ENCODE measurements around the gene SPDYA. TPM values are rescaled to one million over a fixed set of nuclear protein-coding genes. Genes with fewer than 3 reads are reported as not detected.
A peak's percentile ranks its signal among the peaks of the same experiment; 100 is the strongest.

The SPDYA gene
- total and polyA plus RNA-seq, 12 donors, result 0.07 to 0.46 (median 0.27) TPM

DNA sequence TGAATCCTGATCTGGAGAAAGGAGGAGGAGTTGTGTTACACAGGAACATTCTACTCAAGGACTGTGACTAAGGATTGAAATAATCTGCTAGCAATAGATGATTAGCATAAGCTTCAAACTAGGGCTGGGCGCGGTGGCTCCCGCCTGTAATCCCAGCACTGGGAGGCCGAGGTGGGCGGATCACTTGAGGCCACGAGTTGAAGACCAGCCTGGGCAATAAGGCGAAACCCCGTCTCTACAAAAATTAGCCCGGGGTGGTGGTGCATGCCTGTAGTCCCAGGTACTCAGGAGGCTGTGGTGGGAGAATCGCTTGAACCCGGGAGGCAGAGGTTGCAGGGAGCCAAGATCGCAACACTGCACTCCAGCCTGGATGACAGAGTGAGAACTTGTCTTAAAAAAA lies 58.0 kb downstream of the SPDYA start:
- H3K27me3 ChIP-seq, result no peaks in the 10 kb centered on the region
- H3K27ac ChIP-seq, result no peak overlapping the region
- intact Hi-C loops (cut with DNase I), result no loop called here
- peaks cover 0 to 31% (median 1%) of the 10 kb centered on the region in 9 donors for H3K36me3 ChIP-seq
- ATAC-seq (no peak), DNase-seq (no peak)
- H3K4me1 ChIP-seq, result peaks cover 5 to 41% (median 30%) of the 10 kb centered on the region in 9 donors
- H3K4me3 ChIP-seq, result peak overlapping the region in 8 of 10 donors; percentile 71 to 98 (median 95)
- no peak for TF ChIP-seq CTCF (IDR thresholded peaks at IDR 0.05)
- no peaks in the 10 kb centered on the region for H3K9me3 ChIP-seq
- WGBS, 2 donors, result 77 to 79% methylated on average over 12 of the region's 12 CpGs

DNA sequence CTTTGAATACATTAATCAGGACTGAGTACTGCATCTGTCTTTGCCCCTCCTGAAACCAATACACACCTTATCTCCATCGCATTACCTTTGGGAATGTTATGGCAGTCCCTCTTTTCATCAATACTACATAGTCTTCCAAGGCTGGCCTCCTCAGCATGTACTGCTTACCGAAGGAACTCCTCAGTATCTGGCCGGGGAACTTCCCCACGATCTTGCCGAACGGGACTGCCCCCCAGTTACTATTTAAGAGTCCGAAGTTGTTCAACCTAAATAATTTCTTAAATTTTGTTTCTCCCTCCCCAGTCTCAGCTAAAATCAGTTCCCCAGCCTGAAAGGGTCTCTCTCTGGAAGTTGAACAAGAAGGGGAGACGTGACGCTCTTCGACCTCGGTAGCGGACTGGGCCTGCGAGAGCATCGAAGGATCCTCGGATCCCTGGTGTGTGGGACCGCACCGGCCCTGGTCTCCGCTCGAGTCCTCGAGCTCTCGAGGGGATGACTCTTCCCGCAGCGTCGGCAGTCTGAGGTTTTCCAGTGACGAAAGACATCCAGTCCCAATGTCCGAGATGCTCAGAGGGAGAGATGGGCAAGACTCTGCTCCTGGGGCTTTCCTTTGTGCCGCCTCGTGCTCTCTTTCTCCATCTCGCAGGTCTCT lies 59.0 kb downstream of the SPDYA start:
- DNase-seq (peak in 1 of 2 donors; percentile 7), ATAC-seq (peak in 5 of 8 donors; percentile 14 to 55 (median 38))
- TF ChIP-seq CTCF (IDR thresholded peaks at IDR 0.05), result no peak
- Histone ChIP-seq H3K27me3 (no peaks in the 10 kb centered on the region), H3K36me3 (peaks cover 0 to 21% (median 0%) of the 10 kb centered on the region in 9 donors), H3K27ac (peak overlapping the region in 9 of 10 donors; percentile 62 to 88 (median 80)), H3K9me3 (no peaks in the 10 kb centered on the region), H3K4me3 (peak overlapping the region; percentile 54 to 98 (median 94)), H3K4me1 (peaks cover 5 to 41% (median 30%) of the 10 kb centered on the region in 9 donors)
- intact Hi-C loops (cut with DNase I), result loop anchor here in 2 of 10 donors (1.0 to 2.0 kb wide), 2 partner anchors 25 kb away; partner anchors contain the start of gene WDR43 (in 2 of the 2)
- WGBS, 2 donors, result 0 to 1% methylated on average over 29 of the region's 29 CpGs

GRCh38 chr2:28870146-28870891 lies 59.7 kb downstream of the SPDYA start, which contains the start of gene TRMT61B:
TRMT61B (minus strand) TSS chr2:28870309; CDS start chr2:28870277, 32 bp downstream.
- Histone ChIP-seq H3K27ac (peak within 1 kb of the TSS in 9 of 10 donors; percentile 62 to 88 (median 80)), H3K4me1 (peaks cover 5 to 40% (median 30%) of the 10 kb centered on the region in 9 donors)
- peak in 1 of 9 donors; percentile 9 for TF ChIP-seq CTCF (IDR thresholded peaks at IDR 0.05)

DNA sequence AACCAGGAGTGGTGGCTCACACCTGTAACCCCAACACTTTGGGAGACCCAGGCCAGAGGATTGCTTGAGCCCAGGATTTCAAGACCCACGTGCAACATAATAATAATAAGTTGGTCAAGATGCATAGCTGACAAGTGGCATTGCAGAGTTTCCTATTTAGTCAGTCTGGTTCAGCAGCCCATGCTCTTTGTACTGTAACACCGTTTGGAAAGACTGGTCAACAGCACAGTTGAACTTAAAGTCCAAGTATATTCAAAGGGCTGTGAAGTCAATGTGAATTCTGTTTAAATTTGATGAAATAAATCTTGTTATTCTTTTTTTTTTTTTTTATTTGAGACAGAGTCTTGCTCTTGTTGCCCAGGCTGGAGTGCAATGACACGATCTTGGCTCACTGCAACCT lies 61.0 kb downstream of the SPDYA start:
- ATAC-seq (no peak), DNase-seq (no peak)
- Histone ChIP-seq H3K9me3 (no peaks in the 10 kb centered on the region), H3K36me3 (peaks cover 0 to 9% (median 0%) of the 10 kb centered on the region in 9 donors), H3K27me3 (peaks cover 0 to 15% (median 8%) of the 10 kb centered on the region in 7 donors), H3K4me1 (peaks cover 5 to 37% (median 30%) of the 10 kb centered on the region in 9 donors), H3K4me3 (no peak overlapping the region), H3K27ac (no peak overlapping the region)
- no peak for TF ChIP-seq CTCF (IDR thresholded peaks at IDR 0.05)
- WGBS, 2 donors, result 79 to 80% methylated on average over 3 of the region's 3 CpGs
- intact Hi-C loops (cut with DNase I), result loop anchor here in 1 of 10 donors (2.0 kb wide), 1 partner anchor 23 kb away; the partner anchor contains the start of gene WDR43

More at GRCh38 chr2:28870146-28870891, 59.7 kb downstream of the SPDYA start, which contains the start of gene TRMT61B:
- ATAC-seq (peak; percentile 100), DNase-seq (peak; percentile 96 to 97)
- peaks cover 0 to 14% (median 0%) of the 10 kb centered on the region in 9 donors for H3K36me3 ChIP-seq
- intact Hi-C loops (cut with DNase I), result loop anchor here in 2 of 10 donors (1.0 to 2.0 kb wide), 2 partner anchors 24 kb away; partner anchors contain the start of gene WDR43 (in 2 of the 2)
- peaks cover 0 to 2% (median 0%) of the 10 kb centered on the region in 7 donors for H3K27me3 ChIP-seq
- no peaks in the 10 kb centered on the region for H3K9me3 ChIP-seq
- H3K4me3 ChIP-seq, result peak within 1 kb of the TSS; percentile 54 to 98 (median 94)
- WGBS, 2 donors, result 0% methylated on average over 57 of the region's 57 CpGs

Measured in heart right ventricle (tissue), 16 donors.